Measurements from ENCODE around the gene SLC5A9.

- TF ChIP-seq CTCF (conservative IDR thresholded peaks at IDR 0.05; ENCODE audit: low read length) (peak; percentile 91), EZH2phosphoT487 (IDR thresholded peaks at IDR 0.05; ENCODE audit: borderline replicate concordance) (no peak)
Measured at GRCh38 chr1:48202030-48202752, 20.3 kb upstream of the SLC5A9 start.

All from Loucy (cell line).